Pancreas (tissue), 10 donors: ENCODE measurements around the gene ROPN1L. TPM values are rescaled to one million over a fixed set of nuclear protein-coding genes. Genes with fewer than 3 reads are reported as not detected.
"Not testable (repeated sequence)": the region's sequence is repeated elsewhere in the genome, so short reads cannot be mapped to it uniquely, and the experiment has no call there.

ENCODE experiments used
- ATAC-seq, 4 donors: fragments of 200-7000 bp; cut with Tn5 transposase; one replicate each; pipeline versions ENCODE4 v1.8.0 to v1.9.1; 2020; ENCODE audit warnings: mild to moderate bottlenecking in 4 of 4, moderate library complexity in 4 of 4
- DNase-seq, 6 donors: peaks; one replicate each; pipeline ENCODE4 v3.0.0-alpha.2; 2020
- FAIRE-seq: peaks from 2 replicates; lab custom pipeline; 2012; peaks lifted over from hg19 to GRCh38; lab: Jason Lieb, UNC
- H3K27ac ChIP-seq, 4 donors: fragments of 200-600 bp; sonication (generic); 1 replicate in 3 of 4; 2 replicates in 1 of 4; pipeline versions ENCODE4 v1.5.0 to v1.8.0; 2020
- H3K27me3 ChIP-seq, 4 donors: fragments of 200-600 bp; one replicate each; pipeline ENCODE4 v1.8.0; 2021
- H3K36me3 ChIP-seq, 3 donors: fragments of 200-600 bp; sonication (generic) in 1 of 3; one replicate each; pipeline versions ENCODE4 v1.5.0 to v1.8.0; 2020 to 2021
- H3K4me1 ChIP-seq, 3 donors: fragments of 200-600 bp; one replicate each; pipeline ENCODE4 v1.8.0; 2021
- H3K4me3 ChIP-seq, 4 donors: fragments of 200-600 bp; sonication (generic) in 2 of 4; one replicate each; pipeline versions ENCODE4 v1.5.0 to v1.8.0; 2020 to 2021
- H3K9me3 ChIP-seq, 4 donors: fragments of 200-600 bp; one replicate each; pipeline ENCODE4 v1.8.0; 2021
- CTCF ChIP-seq, 4 donors: fragments of 200-600 bp; sonication (generic) in 3 of 4; IDR thresholded peaks; one replicate each; pipeline versions ENCODE4 v1.5.0 to v1.8.0; 2021; ENCODE audit warnings: antibody characterized with exemption in 4 of 4
- WGBS, 2 donors: extraction: QIAGEN DNeasy Blood & Tissue Kit; methylation state at CpG; one replicate each; pipeline ENCODE4 v1.1.7; 2013; 5-methylcytosine and 5-hydroxymethylcytosine counted together
- intact Hi-C, 3 donors: fragments of 100-400 bp; cut with DNase I; formaldehyde crosslinking; loops; one replicate each; pipeline versions ENCODE4 v1.11.1 to v1.14.2; 2022
- polyA plus RNA-seq, 2 donors: library from polyadenylated mRNA; stranded (reverse); fragments of 200-250 nt; gene quantifications; one replicate each; pipeline ENCODE4 v1.2.3, GENCODE V29; 2013
- total RNA-seq, 6 donors: library from RNA; stranded (reverse); fragmentation: NEBNext Ultra II Directional in 4 of 6; extraction: Animal tissue kit (Norgen Biotek cat#: 25700) in 4 of 6; gene quantifications; one replicate each; pipeline versions ENCODE4 v1.2.1 to v1.2.4, GENCODE V29; 2021 to 2023
- donor health status: healthy with polysubstance abuse.
- donor health status: DM: no; HTN: no; CAD: no; lungs with moderate emphysema.
- donor health status: DM: no; HTN: no; CAD: no.
- donor health status: control.
- donor health status: control.
- donor health status: Bipolar disorder and iron deficiency.
- donor health status: DM: yes; HTN: yes; CAD: no.
- donor health status: DM: no; HTN: no; CAD: no.
- donor health status: DM: no; HTN: no; CAD: no.
- donor health status: DM: yes; HTN: yes; CAD: no.

The ROPN1L gene
- total RNA-seq (1 to 10 TPM in 2 of 6 donors, under 1 TPM in 4; 0.18 to 1.9 (median 0.60) TPM), polyA plus RNA-seq (1 to 10 TPM in 1 of 2 donors, under 1 TPM in 1; 0.46 to 1.6 TPM)

DNA sequence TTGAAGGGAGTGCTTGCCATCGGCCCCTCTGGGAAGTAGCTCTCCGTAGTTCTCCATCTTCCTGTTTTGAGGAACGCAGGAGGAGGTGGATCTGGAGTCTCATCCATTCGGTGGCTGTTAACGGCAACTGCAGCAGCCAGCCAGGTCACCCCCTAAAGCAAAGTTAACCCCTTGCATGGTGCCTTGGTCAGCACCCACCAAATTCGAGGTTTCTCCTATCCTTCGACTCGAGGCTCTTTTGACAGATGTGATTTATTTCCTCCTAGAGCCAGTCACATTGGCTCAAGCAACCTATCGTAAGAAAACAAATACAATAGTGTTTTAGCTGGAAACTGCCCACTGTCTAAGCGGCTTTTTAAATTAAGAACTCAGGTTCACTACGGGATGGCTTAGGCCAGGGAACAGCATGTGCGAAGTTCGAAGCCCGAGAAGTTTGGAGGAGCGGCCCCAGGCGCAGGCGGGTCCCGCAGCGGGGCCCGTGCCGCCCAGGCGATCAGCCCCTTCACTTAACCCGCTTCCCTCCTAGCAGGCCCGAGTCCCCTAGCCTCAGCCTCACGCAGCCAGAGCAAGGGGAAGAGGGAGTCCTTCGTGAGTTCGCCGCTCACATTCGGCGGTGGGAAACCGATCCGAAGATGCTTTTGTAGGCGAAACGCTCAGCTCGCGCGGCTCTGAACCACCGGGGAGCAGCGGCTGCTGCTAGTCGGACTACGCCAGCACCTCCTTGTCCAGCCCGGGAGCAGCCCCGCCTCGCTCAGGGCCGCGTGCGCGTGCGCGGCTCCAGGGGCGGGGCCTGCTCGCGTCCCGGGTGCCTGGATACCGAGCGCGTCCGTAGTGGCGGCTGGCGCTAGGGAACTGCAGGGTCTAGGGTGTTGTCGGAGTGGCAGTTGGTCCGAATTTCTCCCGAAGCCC is at the start of gene ROPN1L:
Gene ROPN1L, plus strand, starts transcription at position 797 of the 909 bp plus-strand sequence. CDS start 289 bp downstream, outside the sequence.
- intact Hi-C loops = no loop called here
- Histone ChIP-seq H3K9me3 (no peaks in the 10 kb centered on the region), H3K36me3 (no peaks in the 10 kb centered on the region), H3K27ac (peak within 1 kb of the TSS; percentile 24 to 79 (median 50)), H3K27me3 (no peaks in the 10 kb centered on the region), H3K4me1 (peaks cover 0 to 12% (median 8%) of the 10 kb centered on the region in 3 donors), H3K4me3 (peak within 1 kb of the TSS; percentile 47 to 75 (median 67))
- no peak for TF ChIP-seq CTCF (IDR thresholded peaks at IDR 0.05)
- WGBS, 2 donors = 1% methylated on average over 54 to 63 of the region's 63 CpGs
- ATAC-seq (peak; percentile 98 to 99 (median 98)), FAIRE-seq (no peak), DNase-seq (peak; percentile 80 to 94 (median 86))

GRCh38 chr5:10392567-10393328 is 48.9 kb upstream of the ROPN1L start:
- peaks cover 0 to 60% (median 25%) of the 10 kb centered on the region in 3 donors for H3K36me3 ChIP-seq
- not testable (repeated sequence) for DNase-seq

GRCh38 chr5:10393491-10393890 is 48.2 kb upstream of the ROPN1L start:
- FAIRE-seq = no peak
- intact Hi-C loops = no loop called here
- Histone ChIP-seq H3K9me3 (no peaks in the 10 kb centered on the region), H3K27me3 (no peaks in the 10 kb centered on the region), H3K36me3 (peaks cover 0 to 54% (median 25%) of the 10 kb centered on the region in 3 donors), H3K4me1 (no peaks in the 10 kb centered on the region), H3K27ac (no peak overlapping the region), H3K4me3 (no peak overlapping the region)
- no peak for TF ChIP-seq CTCF (IDR thresholded peaks at IDR 0.05)
- no peak for ATAC-seq
- WGBS, 2 donors = 79 to 94% methylated on average over 2 of the region's 2 CpGs
- DNase-seq = no peak

More at GRCh38 chr5:10392567-10393328, 48.9 kb upstream of the ROPN1L start:
- FAIRE-seq, H3K9me3 ChIP-seq, H3K27ac ChIP-seq, H3K27me3 ChIP-seq, ATAC-seq, intact Hi-C loops, H3K4me3 ChIP-seq, H3K4me1 ChIP-seq: not testable (repeated sequence)
- 95 to 96% methylated on average over 6 of the region's 6 CpGs for WGBS, 2 donors

GRCh38 chr5:10396552-10396951 is 45.1 kb upstream of the ROPN1L start:
- DNase-seq (no peak), ATAC-seq (peak in 2 of 4 donors; percentile 28 to 48), FAIRE-seq (no peak)
- H3K4me3 ChIP-seq = no peak overlapping the region
- H3K4me1 ChIP-seq = no peaks in the 10 kb centered on the region
- no peak overlapping the region for H3K27ac ChIP-seq
- H3K27me3 ChIP-seq = no peaks in the 10 kb centered on the region
- WGBS, 2 donors = 61 to 62% methylated on average over 5 of the region's 5 CpGs
- peaks cover 0 to 48% (median 25%) of the 10 kb centered on the region in 3 donors for H3K36me3 ChIP-seq
- no peak for TF ChIP-seq CTCF (IDR thresholded peaks at IDR 0.05)
- intact Hi-C loops = no loop called here
- H3K9me3 ChIP-seq = no peaks in the 10 kb centered on the region

DNA sequence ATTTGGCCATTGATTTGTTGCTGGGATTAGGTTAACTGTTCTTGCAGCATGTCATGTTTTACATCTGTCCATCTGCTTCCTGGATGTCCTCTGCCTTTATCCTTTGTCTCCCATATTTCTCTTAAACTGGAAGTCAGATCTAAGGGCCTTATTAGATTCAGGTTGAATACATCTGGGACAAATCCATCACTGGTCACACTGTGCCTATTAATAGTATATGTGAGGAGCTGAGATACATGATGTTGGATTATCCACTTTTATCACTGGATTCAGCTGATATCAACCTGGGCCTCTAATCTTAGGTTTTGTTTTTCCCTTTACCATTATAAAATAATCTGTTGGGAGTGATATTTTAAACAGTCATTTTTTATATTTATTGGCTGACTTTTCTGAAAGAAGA is 41.8 kb upstream of the ROPN1L start:
- H3K27ac ChIP-seq = no peak overlapping the region
- intact Hi-C loops = no loop called here

More for the DNA sequence above, 41.8 kb upstream of the ROPN1L start:
- no peak for DNase-seq
- no peaks in the 10 kb centered on the region for H3K9me3 ChIP-seq
- H3K36me3 ChIP-seq = peaks cover 0 to 37% (median 21%) of the 10 kb centered on the region in 3 donors
- H3K27me3 ChIP-seq = no peaks in the 10 kb centered on the region
- no peak for FAIRE-seq
- ATAC-seq = no peak
- no peaks in the 10 kb centered on the region for H3K4me1 ChIP-seq
- no peak for TF ChIP-seq CTCF (IDR thresholded peaks at IDR 0.05)
- H3K4me3 ChIP-seq = no peak overlapping the region
